HCT116 (cell line): ENCODE results near the gene METTL15. TPM values are rescaled to one million over a fixed set of nuclear protein-coding genes. Genes with fewer than 3 reads are reported as not detected.

Source experiments
- ATAC-seq: fragments of 200-7000 bp; cut with Tn5 transposase; 2 replicates; pipeline ENCODE4 v1.9.1; 2020; ENCODE audit warnings: mild to moderate bottlenecking, moderate library complexity
- BruUV-seq: library from RNA; stranded (reverse); fragments of 400-500 nt; replicated peaks from 2 replicates; lab custom pipeline; 2021; lab: Mats Ljungman, UMichigan
- CTCF ChIA-PET: fragments of 300-600 bp; sonication (Branson Sonifier 250); formaldehyde crosslinking; loops from one replicate; lab custom pipeline; 2021; ENCODE audit warnings: antibody characterized with exemption; lab: Charles Lee
- POLR2A ChIA-PET: fragments of 300-600, 350-600 bp; sonication (Branson Sonifier 250); formaldehyde crosslinking; loops from one replicate; lab custom pipeline; 2021; ENCODE audit warnings: antibody characterized with exemption; lab: Charles Lee
- RAD21 ChIA-PET, 2 experiments: fragments of 300-600 bp; sonication (Branson Sonifier 250); formaldehyde crosslinking; loops; one replicate each; lab custom pipeline; 2023; ENCODE audit warnings: low total read pairs in 2 of 2; ENCODE audit not compliant: uncharacterized antibody in 2 of 2, unreplicated experiment in 2 of 2, low non-redundant PET in 1 of 2; lab: Charles Lee
- DNase-seq: peaks from one replicate; pipeline ENCODE4 v3.0.0-alpha.2; 2010; ENCODE audit warnings: low read depth, low spot score
- H2AFZ ChIP-seq: fragments of 200-600 bp; shearing (Covaris generic), sonication (generic); 2 replicates; pipeline ENCODE4 v1.6.1; 2017; ENCODE audit warnings: low read depth, mixed run types, mixed read lengths, antibody characterized with exemption, low read length; ENCODE audit not compliant: poor library complexity, severe bottlenecking
- H3K27ac ChIP-seq: 2 replicates; pipeline ENCODE4 v1.5.1; 2012; ENCODE audit warnings: low read depth, low read length
- H3K27me3 ChIP-seq: fragments of 200-600 bp; sonication (generic); 2 replicates; pipeline ENCODE4 v1.6.1; 2016; ENCODE audit warnings: mixed run types, low read length, mixed read lengths; ENCODE audit not compliant: insufficient read depth
- H3K36me3 ChIP-seq, 2 experiments: fragments of 200-500 bp in 1 of 2; fragments of 200-600 bp in 1 of 2; sonication (Bioruptor generic) in 1 of 2; sonication (generic) in 1 of 2; 2 replicates each; pipeline versions ENCODE4 v1.5.1 to v1.6.1; 2014 to 2016; ENCODE audit warnings: low read length in 2 of 2, inconsistent platforms in 1 of 2, mixed read lengths in 1 of 2, mixed run types in 1 of 2; ENCODE audit not compliant: insufficient read depth in 2 of 2, control insufficient read depth in 1 of 2
- H3K4me1 ChIP-seq, 2 experiments: fragments of 200-600 bp in 1 of 2; sonication (generic) in 1 of 2; 2 replicates each; pipeline versions ENCODE4 v1.5.1 to v1.6.1; 2012 to 2017; ENCODE audit warnings: low read length in 2 of 2, inconsistent platforms in 1 of 2, mild to moderate bottlenecking in 1 of 2, mixed read lengths in 1 of 2, mixed run types in 1 of 2, moderate library complexity in 1 of 2; ENCODE audit not compliant: insufficient read depth in 2 of 2, control insufficient read depth in 1 of 2
- H3K4me2 ChIP-seq: fragments of 200-600 bp; sonication (generic); 2 replicates; pipeline ENCODE4 v1.6.1; 2017; ENCODE audit warnings: mixed run types, low read length, mixed read lengths
- H3K4me3 ChIP-seq, 2 experiments: fragments of 200-600 bp in 1 of 2; sonication (generic) in 1 of 2; replicated peaks in 1 of 2; 2 replicates each; pipeline ENCODE4 v1.5.1; 2011 to 2016; ENCODE audit warnings: low read length in 2 of 2, control low read depth in 1 of 2, low read depth in 1 of 2, mild to moderate bottlenecking in 1 of 2, mixed read lengths in 1 of 2, mixed run types in 1 of 2
- H3K79me2 ChIP-seq: fragments of 200-600 bp; sonication (generic); 2 replicates; pipeline ENCODE4 v1.6.1; 2017; ENCODE audit warnings: mild to moderate bottlenecking, mixed run types, low read length, moderate library complexity, mixed read lengths; ENCODE audit not compliant: insufficient read depth
- H3K9ac ChIP-seq: fragments of 200-600 bp; sonication (generic); 2 replicates; pipeline ENCODE4 v1.6.1; 2016; ENCODE audit warnings: low read length, mixed read lengths
- H3K9me2 ChIP-seq: fragments of 200-600 bp; sonication (generic), shearing (Covaris generic); 2 replicates; pipeline ENCODE4 v1.6.1; 2017; ENCODE audit warnings: mixed run types, mild to moderate bottlenecking, moderate library complexity; ENCODE audit not compliant: insufficient read depth
- H3K9me3 ChIP-seq, 2 experiments: fragments of 200-500 bp in 1 of 2; fragments of 200-600 bp in 1 of 2; sonication (Bioruptor generic) in 1 of 2; sonication (generic) in 1 of 2; 2 replicates each; pipeline ENCODE4 v1.6.1; 2014 to 2017; ENCODE audit warnings: low read length in 2 of 2, mixed read lengths in 2 of 2, inconsistent platforms in 1 of 2, low read depth in 1 of 2, mild to moderate bottlenecking in 1 of 2, mixed run types in 1 of 2, moderate library complexity in 1 of 2; ENCODE audit not compliant: control insufficient read depth in 1 of 2, insufficient read depth in 1 of 2
- H4K20me1 ChIP-seq: fragments of 200-600 bp; sonication (generic), shearing (Covaris generic); 2 replicates; pipeline ENCODE4 v1.6.1; 2017; ENCODE audit warnings: mixed run types, mild to moderate bottlenecking, moderate library complexity; ENCODE audit not compliant: insufficient read depth
- ATF3 ChIP-seq: IDR thresholded peaks from 2 replicates; pipeline ENCODE4 v1.6.1; 2012
- CBX3 ChIP-seq: IDR thresholded peaks from 2 replicates; pipeline ENCODE4 v1.6.1; 2012; ENCODE audit warnings: low read depth
- CEBPB ChIP-seq: IDR thresholded peaks from 2 replicates; pipeline ENCODE4 v1.6.1; 2012; ENCODE audit warnings: low read depth
- CTCF ChIP-seq, 3 experiments: fragments of 200-600 bp in 1 of 3; sonication (generic) in 1 of 3; IDR thresholded peaks in 2 of 3; conservative IDR thresholded peaks in 1 of 3; 2 replicates each; pipeline ENCODE4 v1.5.1; 2012 to 2017; ENCODE audit warnings: low read depth in 2 of 3, low read length in 2 of 3, antibody characterized with exemption in 1 of 3, borderline replicate concordance in 1 of 3, control low read depth in 1 of 3, mild to moderate bottlenecking in 1 of 3, mixed read lengths in 1 of 3, mixed run types in 1 of 3, moderate library complexity in 1 of 3; ENCODE audit not compliant: insufficient read depth in 1 of 3
- EGR1 ChIP-seq: IDR thresholded peaks from 2 replicates; pipeline ENCODE4 v1.6.1; 2012; ENCODE audit warnings: low read depth
- ELF1 ChIP-seq: IDR thresholded peaks from 2 replicates; pipeline ENCODE4 v1.6.1; 2012; ENCODE audit warnings: low read depth, borderline replicate concordance
- EZH2 ChIP-seq: fragments of 200-600 bp; sonication (generic); IDR thresholded peaks from 2 replicates; pipeline ENCODE4 v1.6.1; 2017; ENCODE audit warnings: antibody characterized with exemption, mixed run types
- FOSL1 ChIP-seq: IDR thresholded peaks from 2 replicates; pipeline ENCODE4 v1.6.1; 2012; ENCODE audit warnings: low read depth
- JUND ChIP-seq: IDR thresholded peaks from 2 replicates; pipeline ENCODE4 v1.6.1; 2012
- MAX ChIP-seq: IDR thresholded peaks from 2 replicates; pipeline ENCODE4 v1.6.1; 2012
- POLR2A ChIP-seq: IDR thresholded peaks from 2 replicates; pipeline ENCODE4 v1.7.0; 2011; ENCODE audit warnings: borderline replicate concordance; ENCODE audit not compliant: insufficient read depth, insufficient read length; ENCODE audit errors: extremely low read depth
- POLR2AphosphoS5 ChIP-seq: IDR thresholded peaks from 2 replicates; pipeline ENCODE4 v1.6.1; 2011; ENCODE audit warnings: mild to moderate bottlenecking, low read depth, low read length, moderate library complexity
- RAD21 ChIP-seq: IDR thresholded peaks from 2 replicates; pipeline ENCODE4 v1.6.1; 2012; ENCODE audit warnings: low read depth, mild to moderate bottlenecking
- REST ChIP-seq: IDR thresholded peaks from 2 replicates; pipeline ENCODE4 v1.6.1; 2012; ENCODE audit warnings: low read depth
- SP1 ChIP-seq: IDR thresholded peaks from 2 replicates; pipeline ENCODE4 v1.6.1; 2012; ENCODE audit warnings: low read depth
- TCF7L2 ChIP-seq: IDR thresholded peaks from 2 replicates; pipeline ENCODE4 v1.7.0; 2011; ENCODE audit warnings: borderline replicate concordance, inconsistent platforms; ENCODE audit not compliant: insufficient read depth, insufficient read length; ENCODE audit errors: extremely low read depth
- YY1 ChIP-seq: IDR thresholded peaks from 2 replicates; pipeline ENCODE4 v1.6.1; 2011; ENCODE audit warnings: low read length, low read depth, moderate library complexity, mild to moderate bottlenecking; ENCODE audit not compliant: insufficient replicate concordance; ENCODE audit errors: extremely low read depth
- ZBTB33 ChIP-seq: IDR thresholded peaks from 2 replicates; pipeline ENCODE4 v1.6.1; 2011; ENCODE audit warnings: mild to moderate bottlenecking, low read length, moderate library complexity; ENCODE audit not compliant: insufficient replicate concordance; ENCODE audit errors: extremely low read depth
- ZFX ChIP-seq: fragments of 450-650 bp; IDR thresholded peaks from 2 replicates; pipeline ENCODE4 v1.6.1; 2017
- intact Hi-C: fragments of 100-400 bp; cut with micrococcal nuclease; formaldehyde crosslinking; loops from 2 replicates; pipeline ENCODE4 v1.10.0; 2022
- total RNA-seq: library from RNA; stranded (reverse); gene quantifications from one replicate; pipeline ENCODE4 v1.2.1, GENCODE V29; 2021; ENCODE audit not compliant: unreplicated experiment

Gene METTL15
- total RNA-seq, 1 experiment from 2014 or later = 25.3 TPM

GRCh38 chr11:28110108-28110820 is 2.1 kb downstream of the METTL15 start:
- ChIA-PET POLR2A (interaction anchor here (0.8 kb wide), 1 partner anchor 420 kb away, joined by 3 read pairs; no protein-coding TSS in a partner anchor), RAD21 (no interaction called here), CTCF (no interaction called here)
- H3K9me3 ChIP-seq = no peaks in the 10 kb centered on the region
- ATAC-seq = peak; percentile 63
- H3K79me2 ChIP-seq = peaks cover 93% of the 10 kb centered on the region
- DNase-seq = peak; percentile 65
- H3K9ac ChIP-seq = peak overlapping the region; percentile 84
- peak overlapping the region; percentile 78 to 82 for H3K4me3 ChIP-seq
- no peak overlapping the region for H2AFZ ChIP-seq
- BruUV-seq = no TSS peak
- intact Hi-C loops = loop anchor here (10.0 kb wide), 1 partner anchor 415 kb away; no protein-coding TSS in a partner anchor
- no peaks in the 10 kb centered on the region for H4K20me1 ChIP-seq
- peaks cover 23 to 32% of the 10 kb centered on the region in 2 experiments; a peak in 3 of 4 replicates for H3K4me1 ChIP-seq
- H3K36me3 ChIP-seq = peaks cover 2 to 7% of the 10 kb centered on the region in 2 experiments; a peak in 1 of 4 replicates
- no peaks in the 10 kb centered on the region for H3K27me3 ChIP-seq
- no peaks in the 10 kb centered on the region for H3K9me2 ChIP-seq
- peak overlapping the region; percentile 84 for H3K4me2 ChIP-seq
- peak overlapping the region; percentile 64 for H3K27ac ChIP-seq
- TF ChIP-seq POLR2A (no peak), YY1 (peak; percentile 91), EGR1 (no peak), SP1 (peak; percentile 75), FOSL1 (no peak), ATF3 (no peak), CBX3 (peak; percentile 98), MAX (peak; percentile 80), REST (no peak), ELF1 (no peak), JUND (no peak), CEBPB (no peak), RAD21 (0 out of 2 replicates have a peak, but pooled peaks have one; percentile 4), EZH2 (no peak), CTCF (IDR thresholded peaks at IDR 0.05 in 2 of 3, conservative IDR thresholded peaks at IDR 0.05 in 1 of 3; ENCODE audit: borderline replicate concordance in 1 of 3, insufficient read depth in 1 of 3, low read depth in 2 of 3, low read length in 2 of 3) (no peak), POLR2AphosphoS5 (peak; percentile 88), TCF7L2 (peak; percentile 51), ZBTB33 (no peak), ZFX (0 out of 2 replicates have a peak, but pooled peaks have one; percentile 42)
